Measurements from ENCODE around the gene PLA2G4F.
A peak's percentile ranks its signal among the peaks of the same experiment; 100 is the strongest.

PLA2G4F gene

GRCh38 chr15:42133356-42133755, 23.1 kb downstream of the PLA2G4F start:
- no peak for DNase-seq (ENCODE audit: low read depth)

- peak; percentile 19 for DNase-seq (ENCODE audit: low read depth)
These were observed 24.3 kb downstream of the PLA2G4F start for GRCh38 chr15:42131826-42132806.

GRCh38 chr15:42131006-42131405, 25.4 kb downstream of the PLA2G4F start:
- DNase-seq (ENCODE audit: low read depth): no peak

- DNase-seq (ENCODE audit: low read depth): no peak
These were observed 26.0 kb downstream of the PLA2G4F start for GRCh38 chr15:42130246-42130986.

- DNase-seq (ENCODE audit: low read depth): no peak
These were observed 27.1 kb downstream of the PLA2G4F start for GRCh38 chr15:42129364-42129763.

- no peak for DNase-seq (ENCODE audit: low read depth)
These were observed 28.0 kb downstream of the PLA2G4F start for GRCh38 chr15:42128476-42128875.

- DNase-seq (ENCODE audit: low read depth): no peak
These were observed 32.9 kb downstream of the PLA2G4F start for GRCh38 chr15:42123546-42123945.

GRCh38 chr15:42121682-42122081, 34.8 kb downstream of the PLA2G4F start:
- no peak for DNase-seq (ENCODE audit: low read depth)

- no peak for DNase-seq (ENCODE audit: low read depth)
These were observed 35.4 kb downstream of the PLA2G4F start for GRCh38 chr15:42121021-42121420.

- no peak for DNase-seq (ENCODE audit: low read depth)
These were observed 36.2 kb downstream of the PLA2G4F start for GRCh38 chr15:42120285-42120684.

GRCh38 chr15:42119446-42119760, 37.0 kb downstream of the PLA2G4F start:
- no peak for DNase-seq (ENCODE audit: low read depth)

GRCh38 chr15:42118650-42119445, 37.6 kb downstream of the PLA2G4F start:
- DNase-seq (ENCODE audit: low read depth): peak; percentile 25

GRCh38 chr15:42111924-42112323, 44.5 kb downstream of the PLA2G4F start:
- no peak for DNase-seq (ENCODE audit: low read depth)

- DNase-seq (ENCODE audit: low read depth): no peak
These were observed 46.1 kb downstream of the PLA2G4F start for GRCh38 chr15:42110367-42110766.

GRCh38 chr15:42108806-42109205, 47.6 kb downstream of the PLA2G4F start:
- no peak for DNase-seq (ENCODE audit: low read depth)

- peak; percentile 26 for DNase-seq (ENCODE audit: low read depth)
These were observed 48.2 kb downstream of the PLA2G4F start for GRCh38 chr15:42108189-42108588.

GRCh38 chr15:42107473-42107872, 49.0 kb downstream of the PLA2G4F start:
- no peak for DNase-seq (ENCODE audit: low read depth)

- DNase-seq (ENCODE audit: low read depth): no peak
These were observed 50.1 kb downstream of the PLA2G4F start for GRCh38 chr15:42106288-42106687.

GRCh38 chr15:42104095-42104891, 52.1 kb downstream of the PLA2G4F start:
- DNase-seq (ENCODE audit: low read depth): peak; percentile 35

GRCh38 chr15:42102646-42103235, 53.7 kb downstream of the PLA2G4F start:
- peak; percentile 36 for DNase-seq (ENCODE audit: low read depth)

- DNase-seq (ENCODE audit: low read depth): peak; percentile 67
These were observed 54.6 kb downstream of the PLA2G4F start for GRCh38 chr15:42101861-42102260.

Measured in EH (cell line).